ES-I3 (cell line): ENCODE results near the gene FCF1.

Experiments
- H3K36me3 ChIP-seq: 2 replicates; pipeline ENCODE4 v1.6.1; 2013; ENCODE audit warnings: mild to moderate bottlenecking, low read length, control low read depth, moderate library complexity; ENCODE audit not compliant: insufficient read depth
- H3K4me1 ChIP-seq: 2 replicates; pipeline ENCODE4 v1.6.1; 2013; ENCODE audit warnings: mild to moderate bottlenecking, control low read depth, low read length; ENCODE audit not compliant: insufficient read depth
- H3K9ac ChIP-seq: 2 replicates; pipeline ENCODE4 v1.6.1; 2013; ENCODE audit warnings: low read depth, mild to moderate bottlenecking, low read length, moderate library complexity
- H3K9me3 ChIP-seq: 2 replicates; pipeline ENCODE4 v1.6.1; 2013; ENCODE audit warnings: mild to moderate bottlenecking, low read length, moderate library complexity; ENCODE audit not compliant: control insufficient read depth, insufficient read depth

Gene FCF1

GRCh38 chr14:74712499-74713394, at the start of gene FCF1, which contains the start of gene AREL1:
Gene FCF1 (plus strand): TSS chr14:74713144. CDS start chr14:74713198, 54 bp downstream.
Gene AREL1 (minus strand): TSS chr14:74713080. CDS start chr14:74685615, 27,465 bp downstream.
- Histone ChIP-seq H3K4me1 (0 out of 2 replicates have a peak, but pooled peaks cover 3% of the 10 kb centered on the region), H3K36me3 (peaks cover 11% of the 10 kb centered on the region), H3K9ac (peak within 1 kb of the TSS; percentile 78), H3K9me3 (no peaks in the 10 kb centered on the region)

GRCh38 chr14:74663884-74664283, 49.1 kb upstream of the FCF1 start:
- Histone ChIP-seq H3K9ac (no peak overlapping the region), H3K36me3 (peaks cover 21% of the 10 kb centered on the region), H3K4me1 (no peaks in the 10 kb centered on the region), H3K9me3 (no peaks in the 10 kb centered on the region)

- peaks cover 25% of the 10 kb centered on the region for H3K36me3 ChIP-seq
- H3K9me3 ChIP-seq, result no peaks in the 10 kb centered on the region
- no peak overlapping the region for H3K9ac ChIP-seq
- H3K4me1 ChIP-seq, result no peaks in the 10 kb centered on the region
Measured at GRCh38 chr14:74664717-74665116, 48.2 kb upstream of the FCF1 start.

- H3K9me3 ChIP-seq, result no peaks in the 10 kb centered on the region
- no peak overlapping the region for H3K9ac ChIP-seq
- peaks cover 26% of the 10 kb centered on the region for H3K36me3 ChIP-seq
- H3K4me1 ChIP-seq, result no peaks in the 10 kb centered on the region
Measured at GRCh38 chr14:74667758-74668157, 45.2 kb upstream of the FCF1 start.

GRCh38 chr14:74669256-74669655, 43.7 kb upstream of the FCF1 start:
- peaks cover 29% of the 10 kb centered on the region for H3K36me3 ChIP-seq

GRCh38 chr14:74669846-74670245, 43.1 kb upstream of the FCF1 start:
- peaks cover 29% of the 10 kb centered on the region for H3K36me3 ChIP-seq
- no peaks in the 10 kb centered on the region for H3K4me1 ChIP-seq
- H3K9me3 ChIP-seq, result no peaks in the 10 kb centered on the region
- no peak overlapping the region for H3K9ac ChIP-seq

More at GRCh38 chr14:74669256-74669655, 43.7 kb upstream of the FCF1 start:
- Histone ChIP-seq H3K9ac (no peak overlapping the region), H3K9me3 (no peaks in the 10 kb centered on the region), H3K4me1 (no peaks in the 10 kb centered on the region)

- no peaks in the 10 kb centered on the region for H3K9me3 ChIP-seq
Measured at GRCh38 chr14:74670726-74671411, 42.1 kb upstream of the FCF1 start.

GRCh38 chr14:74671789-74672188, 41.2 kb upstream of the FCF1 start:
- Histone ChIP-seq H3K9me3 (no peaks in the 10 kb centered on the region), H3K36me3 (peaks cover 29% of the 10 kb centered on the region), H3K4me1 (no peaks in the 10 kb centered on the region), H3K9ac (no peak overlapping the region)

More at GRCh38 chr14:74670726-74671411, 42.1 kb upstream of the FCF1 start:
- Histone ChIP-seq H3K9ac (no peak overlapping the region), H3K4me1 (no peaks in the 10 kb centered on the region), H3K36me3 (peaks cover 29% of the 10 kb centered on the region)

GRCh38 chr14:74673768-74674167, 39.2 kb upstream of the FCF1 start:
- no peaks in the 10 kb centered on the region for H3K4me1 ChIP-seq
- no peak overlapping the region for H3K9ac ChIP-seq
- H3K9me3 ChIP-seq, result no peaks in the 10 kb centered on the region
- peaks cover 25% of the 10 kb centered on the region for H3K36me3 ChIP-seq

GRCh38 chr14:74675219-74675618, 37.7 kb upstream of the FCF1 start:
- H3K4me1 ChIP-seq, result no peaks in the 10 kb centered on the region
- H3K9ac ChIP-seq, result no peak overlapping the region
- no peaks in the 10 kb centered on the region for H3K9me3 ChIP-seq
- peaks cover 19% of the 10 kb centered on the region for H3K36me3 ChIP-seq

- no peaks in the 10 kb centered on the region for H3K9me3 ChIP-seq
- peaks cover 10% of the 10 kb centered on the region; the same call in 1 of the 2 replicates for H3K36me3 ChIP-seq
- H3K4me1 ChIP-seq, result peaks cover 4% of the 10 kb centered on the region; the same call in 1 of the 2 replicates
- no peak overlapping the region for H3K9ac ChIP-seq
Measured at GRCh38 chr14:74682169-74682952, 30.6 kb upstream of the FCF1 start.

GRCh38 chr14:74683406-74683805, 29.5 kb upstream of the FCF1 start:
- Histone ChIP-seq H3K36me3 (peaks cover 10% of the 10 kb centered on the region; the same call in 1 of the 2 replicates), H3K9me3 (no peaks in the 10 kb centered on the region), H3K4me1 (peaks cover 4% of the 10 kb centered on the region; the same call in 1 of the 2 replicates), H3K9ac (no peak overlapping the region)

- H3K9ac ChIP-seq, result no peak overlapping the region
- no peaks in the 10 kb centered on the region for H3K9me3 ChIP-seq
- H3K36me3 ChIP-seq, result peaks cover 10% of the 10 kb centered on the region; the same call in 1 of the 2 replicates
- peaks cover 4% of the 10 kb centered on the region; the same call in 1 of the 2 replicates for H3K4me1 ChIP-seq
Measured at GRCh38 chr14:74684434-74684833, 28.5 kb upstream of the FCF1 start.

GRCh38 chr14:74685056-74685455, 27.9 kb upstream of the FCF1 start:
- H3K4me1 ChIP-seq, result peaks cover 4% of the 10 kb centered on the region; the same call in 1 of the 2 replicates
- H3K9me3 ChIP-seq, result no peaks in the 10 kb centered on the region
- no peak overlapping the region for H3K9ac ChIP-seq
- peaks cover 10% of the 10 kb centered on the region; the same call in 1 of the 2 replicates for H3K36me3 ChIP-seq
